DOHH2 (cell line): ENCODE data around the gene TIMM17B.

Source experiments
- H3F3A ChIP-seq: fragments of 200-600 bp; sonication (generic), shearing (Covaris generic); 2 replicates; pipeline ENCODE4 v1.6.0; 2016; ENCODE audit warnings: antibody characterized with exemption, mild to moderate bottlenecking; ENCODE audit not compliant: control insufficient read depth, insufficient read depth
- H3K27ac ChIP-seq: fragments of 200-600 bp; sonication (generic); 2 replicates; pipeline ENCODE4 v1.5.1; 2014; ENCODE audit warnings: low read depth, mild to moderate bottlenecking, low read length, moderate library complexity
- H3K27me3 ChIP-seq: fragments of 200-600 bp; sonication (generic); 2 replicates; pipeline ENCODE4 v1.6.1; 2014; ENCODE audit warnings: mild to moderate bottlenecking, low read length, mixed read lengths; ENCODE audit not compliant: control insufficient read depth
- H3K36me3 ChIP-seq: fragments of 200-600 bp; sonication (generic); 2 replicates; pipeline ENCODE4 v1.6.1; 2014; ENCODE audit warnings: mild to moderate bottlenecking, low read length, moderate library complexity, mixed read lengths; ENCODE audit not compliant: control insufficient read depth
- H3K4me1 ChIP-seq: fragments of 200-600 bp; sonication (generic); 2 replicates; pipeline ENCODE4 v1.6.1; 2014; ENCODE audit warnings: mild to moderate bottlenecking, low read length, mixed read lengths; ENCODE audit not compliant: control insufficient read depth
- H3K4me2 ChIP-seq: fragments of 200-600 bp; sonication (generic); 2 replicates; pipeline ENCODE4 v1.6.0; 2014; ENCODE audit warnings: mild to moderate bottlenecking, low read length, moderate library complexity
- H3K4me3 ChIP-seq: fragments of 200-600 bp; sonication (generic); 2 replicates; pipeline ENCODE4 v1.5.1; 2014; ENCODE audit warnings: mild to moderate bottlenecking, low read length, mixed read lengths
- H3K79me2 ChIP-seq: fragments of 200-600 bp; sonication (generic); 2 replicates; pipeline ENCODE4 v1.6.1; 2014; ENCODE audit warnings: mild to moderate bottlenecking, low read length, mixed read lengths; ENCODE audit not compliant: control insufficient read depth
- H3K9me2 ChIP-seq: fragments of 200-600 bp; sonication (generic); replicated peaks from 2 replicates; pipeline ENCODE4 v1.6.1; 2014; ENCODE audit warnings: mild to moderate bottlenecking, low read length, mixed read lengths; ENCODE audit not compliant: control insufficient read depth
- H3K9me3 ChIP-seq: fragments of 200-600 bp; sonication (generic); 2 replicates; pipeline ENCODE4 v1.6.1; 2014; ENCODE audit warnings: antibody characterized with exemption, low read length, mixed read lengths; ENCODE audit not compliant: control insufficient read depth, insufficient read depth
- H4K20me1 ChIP-seq: fragments of 200-600 bp; sonication (generic); 2 replicates; pipeline ENCODE4 v1.6.0; 2014; ENCODE audit warnings: low read depth, mild to moderate bottlenecking, antibody characterized with exemption, low read length, moderate library complexity; ENCODE audit not compliant: control insufficient read depth, insufficient read depth
- EZH2phosphoT487 ChIP-seq: fragments of 200-600 bp; sonication (generic); IDR thresholded peaks from 2 replicates; pipeline ENCODE4 v1.6.1; 2017; ENCODE audit warnings: borderline replicate concordance, mild to moderate bottlenecking, antibody characterized with exemption, low read length, moderate library complexity, mixed read lengths
- TF ChIP-seq, protein P1 (sequence below): fragments of 200-600 bp; sonication (generic); IDR thresholded peaks from one replicate; pipeline ENCODE4 v1.5.1; 2014; ENCODE audit warnings: antibody characterized with exemption, mild to moderate bottlenecking, low read depth, low read length; ENCODE audit not compliant: poor library complexity, severe bottlenecking

Gene TIMM17B

DNA sequence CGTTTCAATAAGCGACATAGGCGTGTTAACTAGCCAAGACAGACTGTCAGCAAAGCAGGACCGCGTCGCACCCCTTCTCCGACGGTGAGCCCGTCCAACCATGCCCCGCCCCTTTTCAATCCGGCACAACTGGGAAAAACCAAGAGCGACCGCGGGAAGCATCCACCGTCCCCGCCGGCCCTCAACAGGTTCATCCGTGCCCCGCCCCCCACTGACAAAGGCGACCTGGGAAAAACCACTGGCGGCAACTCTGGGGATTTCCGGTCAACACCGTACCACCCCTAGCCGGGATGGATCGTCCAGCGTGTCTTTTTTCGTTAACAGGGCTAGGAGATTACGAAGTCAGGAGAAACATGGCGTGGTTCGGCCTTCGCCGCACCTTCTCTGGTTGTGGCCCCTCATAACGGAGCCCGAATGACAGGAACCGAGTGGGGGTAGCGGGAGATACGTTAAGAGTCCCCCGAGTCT, 377 bp downstream of the TIMM17B start:
- Histone ChIP-seq H3K4me1 (peaks cover 14% of the 10 kb centered on the region), H3F3A (no peaks in the 10 kb centered on the region), H4K20me1 (0 out of 2 replicates have a peak, but pooled peaks cover 3% of the 10 kb centered on the region), H3K9me2 (no peaks in the 10 kb centered on the region), H3K27ac (peak overlapping the region; percentile 81), H3K79me2 (peaks cover 48% of the 10 kb centered on the region), H3K36me3 (peaks cover 16% of the 10 kb centered on the region), H3K27me3 (no peaks in the 10 kb centered on the region), H3K9me3 (no peaks in the 10 kb centered on the region), H3K4me3 (peak overlapping the region; percentile 88), H3K4me2 (peak overlapping the region; percentile 56)
- no peak for TF ChIP-seq EZH2phosphoT487
- TF ChIP-seq, protein P1, sequence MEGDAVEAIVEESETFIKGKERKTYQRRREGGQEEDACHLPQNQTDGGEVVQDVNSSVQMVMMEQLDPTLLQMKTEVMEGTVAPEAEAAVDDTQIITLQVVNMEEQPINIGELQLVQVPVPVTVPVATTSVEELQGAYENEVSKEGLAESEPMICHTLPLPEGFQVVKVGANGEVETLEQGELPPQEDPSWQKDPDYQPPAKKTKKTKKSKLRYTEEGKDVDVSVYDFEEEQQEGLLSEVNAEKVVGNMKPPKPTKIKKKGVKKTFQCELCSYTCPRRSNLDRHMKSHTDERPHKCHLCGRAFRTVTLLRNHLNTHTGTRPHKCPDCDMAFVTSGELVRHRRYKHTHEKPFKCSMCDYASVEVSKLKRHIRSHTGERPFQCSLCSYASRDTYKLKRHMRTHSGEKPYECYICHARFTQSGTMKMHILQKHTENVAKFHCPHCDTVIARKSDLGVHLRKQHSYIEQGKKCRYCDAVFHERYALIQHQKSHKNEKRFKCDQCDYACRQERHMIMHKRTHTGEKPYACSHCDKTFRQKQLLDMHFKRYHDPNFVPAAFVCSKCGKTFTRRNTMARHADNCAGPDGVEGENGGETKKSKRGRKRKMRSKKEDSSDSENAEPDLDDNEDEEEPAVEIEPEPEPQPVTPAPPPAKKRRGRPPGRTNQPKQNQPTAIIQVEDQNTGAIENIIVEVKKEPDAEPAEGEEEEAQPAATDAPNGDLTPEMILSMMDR = no peak

- 0 out of 2 replicates have a peak, but pooled peaks cover 3% of the 10 kb centered on the region for H4K20me1 ChIP-seq
- no peaks in the 10 kb centered on the region for H3K27me3 ChIP-seq
- no peaks in the 10 kb centered on the region for H3K9me2 ChIP-seq
- peak overlapping the region; percentile 56 for H3K4me2 ChIP-seq
- peaks cover 18% of the 10 kb centered on the region for H3K4me1 ChIP-seq
- H3K27ac ChIP-seq = peak overlapping the region; percentile 81
- TF ChIP-seq, protein P1 = no peak
- TF ChIP-seq EZH2phosphoT487 = no peak
- peaks cover 13% of the 10 kb centered on the region for H3K36me3 ChIP-seq
- H3K9me3 ChIP-seq = no peaks in the 10 kb centered on the region
- H3K4me3 ChIP-seq = peak overlapping the region; percentile 88
- H3K79me2 ChIP-seq = peaks cover 48% of the 10 kb centered on the region
- no peaks in the 10 kb centered on the region for H3F3A ChIP-seq
These were observed 957 bp downstream of the TIMM17B start for GRCh38 chrX:48896611-48897011.

DNA sequence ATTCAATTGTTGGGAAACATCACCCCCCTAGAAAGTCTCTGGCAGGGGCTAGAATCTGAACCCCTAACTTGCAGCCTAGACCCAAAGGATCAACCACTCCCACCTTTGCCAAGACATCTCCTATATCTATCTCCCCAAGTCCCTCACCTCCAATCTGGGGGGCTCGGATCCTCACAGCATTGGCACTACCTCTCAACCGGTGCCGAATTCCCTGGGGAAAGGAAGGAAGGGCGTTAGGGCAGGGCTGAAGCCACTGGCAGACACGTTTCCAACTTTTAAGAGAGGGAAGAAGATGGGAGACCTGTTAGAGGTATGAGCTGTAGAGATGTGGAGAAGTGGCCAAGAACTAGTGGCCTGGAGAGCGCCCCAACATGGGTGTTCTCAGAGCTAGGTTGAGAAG, 2.7 kb downstream of the TIMM17B start:
- TF ChIP-seq, protein P1 = no peak
- no peak for TF ChIP-seq EZH2phosphoT487
- Histone ChIP-seq H3K27me3 (no peaks in the 10 kb centered on the region), H3K27ac (no peak overlapping the region), H3K79me2 (peaks cover 42% of the 10 kb centered on the region), H3K4me2 (no peak overlapping the region), H3K9me3 (no peaks in the 10 kb centered on the region), H3K36me3 (peaks cover 8% of the 10 kb centered on the region), H4K20me1 (0 out of 2 replicates have a peak, but pooled peaks cover 3% of the 10 kb centered on the region), H3K9me2 (no peaks in the 10 kb centered on the region), H3K4me3 (no peak overlapping the region), H3K4me1 (peaks cover 28% of the 10 kb centered on the region), H3F3A (no peaks in the 10 kb centered on the region)
